Neural progenitor cell (in vitro differentiated cells): ENCODE results near the gene TK2. TPM values are rescaled to one million over a fixed set of nuclear protein-coding genes. Genes with fewer than 3 reads are reported as not detected.

Source experiments
- DNase-seq: peaks from one replicate; pipeline ENCODE4 v3.0.0-alpha.2; 2016; ENCODE audit warnings: low spot score
- H2AFZ ChIP-seq: fragments of 200-600 bp; sonication (generic); replicated peaks from 2 replicates; pipeline ENCODE4 v1.6.1; 2016; ENCODE audit warnings: antibody characterized with exemption
- H3F3A ChIP-seq: fragments of 200-600 bp; sonication (generic); 2 replicates; pipeline ENCODE4 v1.6.1; 2016; ENCODE audit warnings: antibody characterized with exemption, low read depth
- H3K27ac ChIP-seq: fragments of 200-600 bp; sonication (generic); 2 replicates; pipeline ENCODE4 v1.5.1; 2016; ENCODE audit warnings: mild to moderate bottlenecking
- H3K27me3 ChIP-seq: fragments of 200-600 bp; sonication (generic); 2 replicates; pipeline ENCODE4 v1.6.1; 2016; ENCODE audit warnings: mild to moderate bottlenecking, moderate library complexity
- H3K36me3 ChIP-seq: fragments of 200-600 bp; sonication (generic); 2 replicates; pipeline ENCODE4 v1.5.1; 2016
- H3K4me1 ChIP-seq: fragments of 200-600 bp; sonication (generic); 2 replicates; pipeline ENCODE4 v1.6.1; 2016; ENCODE audit warnings: mixed run types
- H3K4me2 ChIP-seq: fragments of 200-600 bp; sonication (generic); 2 replicates; pipeline ENCODE4 v1.6.1; 2016
- H3K4me3 ChIP-seq: fragments of 200-600 bp; sonication (generic); 2 replicates; pipeline ENCODE4 v1.5.1; 2016
- H3K79me2 ChIP-seq: fragments of 200-600 bp; sonication (generic); 2 replicates; pipeline ENCODE4 v1.6.1; 2016; ENCODE audit warnings: low read depth
- H3K9ac ChIP-seq: fragments of 200-600 bp; sonication (generic); 2 replicates; pipeline ENCODE4 v1.6.1; 2016
- H3K9me3 ChIP-seq: fragments of 200-600 bp; sonication (generic); 2 replicates; pipeline ENCODE4 v1.5.1; 2016; ENCODE audit warnings: low read depth
- H4K20me1 ChIP-seq: fragments of 200-600 bp; sonication (generic); 2 replicates; pipeline ENCODE4 v1.6.1; 2016; ENCODE audit warnings: low read depth
- H3K27ac Mint-ChIP-seq: 3 replicates; pipeline ENCODE4 v1.8.0; 2021; ENCODE audit warnings: mixed read lengths
- H3K27me3 Mint-ChIP-seq: 2 replicates; pipeline ENCODE4 v1.8.0; 2022; ENCODE audit warnings: low read depth, mild to moderate bottlenecking, inconsistent platforms, moderate library complexity, mixed read lengths; ENCODE audit not compliant: insufficient read depth
- H3K36me3 Mint-ChIP-seq: 3 replicates; pipeline ENCODE4 v1.8.0; 2021; ENCODE audit warnings: mixed read lengths
- H3K4me1 Mint-ChIP-seq: 3 replicates; pipeline ENCODE4 v1.8.0; 2021; ENCODE audit warnings: mixed read lengths
- H3K4me3 Mint-ChIP-seq: 3 replicates; pipeline ENCODE4 v1.8.0; 2021; ENCODE audit warnings: mild to moderate bottlenecking, moderate library complexity, mixed read lengths
- H3K9me3 Mint-ChIP-seq: 3 replicates; pipeline ENCODE4 v1.8.0; 2020; ENCODE audit warnings: mixed read lengths
- CTCF ChIP-seq: fragments of 200-600 bp; sonication (generic); IDR thresholded peaks from 2 replicates; pipeline ENCODE4 v1.5.1; 2017; ENCODE audit warnings: antibody characterized with exemption, mild to moderate bottlenecking
- EZH2 ChIP-seq: fragments of 200-600 bp; sonication (generic); IDR thresholded peaks from 2 replicates; pipeline ENCODE4 v1.6.1; 2017; ENCODE audit warnings: antibody characterized with exemption, mild to moderate bottlenecking, moderate library complexity
- EZH2phosphoT487 ChIP-seq: fragments of 200-600 bp; sonication (generic); IDR thresholded peaks from 2 replicates; pipeline ENCODE4 v1.6.1; 2017; ENCODE audit warnings: antibody characterized with exemption
- total RNA-seq: library from RNA; depleted of rRNA; stranded (reverse); fragments of >200 nt; gene quantifications from 2 replicates; pipeline ENCODE4 v1.2.3, GENCODE V29; 2015; ENCODE audit warnings: low replicate concordance

The TK2 gene
- total RNA-seq, 1 donor from 2014 or later, result 7.3 TPM

GRCh38 chr16:66495440-66495839 is 54.5 kb downstream of the TK2 start:
- Histone ChIP-seq H3K9me3 (no peaks in the 10 kb centered on the region), H3K4me2 (no peak overlapping the region), H3K27me3 (no peaks in the 10 kb centered on the region), H3K4me1 (no peaks in the 10 kb centered on the region), H3F3A (no peaks in the 10 kb centered on the region), H4K20me1 (no peaks in the 10 kb centered on the region), H3K4me3 (no peak overlapping the region), H3K36me3 (no peaks in the 10 kb centered on the region), H3K27ac (no peak overlapping the region), H2AFZ (no peak overlapping the region), H3K9ac (no peak overlapping the region), H3K79me2 (no peaks in the 10 kb centered on the region)
- no peak overlapping the region for H3K27ac Mint-ChIP-seq
- H3K9me3 Mint-ChIP-seq, result peaks cover 19% of the 10 kb centered on the region
- H3K36me3 Mint-ChIP-seq, result peaks cover 3% of the 10 kb centered on the region
- H3K27me3 Mint-ChIP-seq, result peaks cover 2% of the 10 kb centered on the region
- H3K4me1 Mint-ChIP-seq, result no peaks in the 10 kb centered on the region
- TF ChIP-seq EZH2 (no peak), EZH2phosphoT487 (no peak), CTCF (no peak)
- no peak for DNase-seq
- H3K4me3 Mint-ChIP-seq, result no peak overlapping the region

- Histone ChIP-seq H3K4me3 (no peak overlapping the region), H3K27ac (no peak overlapping the region), H4K20me1 (no peaks in the 10 kb centered on the region), H2AFZ (no peak overlapping the region), H3K9me3 (no peaks in the 10 kb centered on the region), H3K36me3 (no peaks in the 10 kb centered on the region), H3K4me1 (no peaks in the 10 kb centered on the region), H3K27me3 (no peaks in the 10 kb centered on the region), H3F3A (no peaks in the 10 kb centered on the region), H3K4me2 (no peak overlapping the region), H3K9ac (no peak overlapping the region), H3K79me2 (no peaks in the 10 kb centered on the region)
- H3K9me3 Mint-ChIP-seq, result peaks cover 19% of the 10 kb centered on the region
- peaks cover 2% of the 10 kb centered on the region for H3K27me3 Mint-ChIP-seq
- no peak for TF ChIP-seq EZH2
- no peak for TF ChIP-seq EZH2phosphoT487
- no peak for TF ChIP-seq CTCF
- H3K27ac Mint-ChIP-seq, result no peak overlapping the region
- no peak for DNase-seq
- H3K4me3 Mint-ChIP-seq, result no peak overlapping the region
- H3K4me1 Mint-ChIP-seq, result no peaks in the 10 kb centered on the region
- peaks cover 3% of the 10 kb centered on the region for H3K36me3 Mint-ChIP-seq
Observed at GRCh38 chr16:66494916-66495315, 55.0 kb downstream of the TK2 start.

DNA sequence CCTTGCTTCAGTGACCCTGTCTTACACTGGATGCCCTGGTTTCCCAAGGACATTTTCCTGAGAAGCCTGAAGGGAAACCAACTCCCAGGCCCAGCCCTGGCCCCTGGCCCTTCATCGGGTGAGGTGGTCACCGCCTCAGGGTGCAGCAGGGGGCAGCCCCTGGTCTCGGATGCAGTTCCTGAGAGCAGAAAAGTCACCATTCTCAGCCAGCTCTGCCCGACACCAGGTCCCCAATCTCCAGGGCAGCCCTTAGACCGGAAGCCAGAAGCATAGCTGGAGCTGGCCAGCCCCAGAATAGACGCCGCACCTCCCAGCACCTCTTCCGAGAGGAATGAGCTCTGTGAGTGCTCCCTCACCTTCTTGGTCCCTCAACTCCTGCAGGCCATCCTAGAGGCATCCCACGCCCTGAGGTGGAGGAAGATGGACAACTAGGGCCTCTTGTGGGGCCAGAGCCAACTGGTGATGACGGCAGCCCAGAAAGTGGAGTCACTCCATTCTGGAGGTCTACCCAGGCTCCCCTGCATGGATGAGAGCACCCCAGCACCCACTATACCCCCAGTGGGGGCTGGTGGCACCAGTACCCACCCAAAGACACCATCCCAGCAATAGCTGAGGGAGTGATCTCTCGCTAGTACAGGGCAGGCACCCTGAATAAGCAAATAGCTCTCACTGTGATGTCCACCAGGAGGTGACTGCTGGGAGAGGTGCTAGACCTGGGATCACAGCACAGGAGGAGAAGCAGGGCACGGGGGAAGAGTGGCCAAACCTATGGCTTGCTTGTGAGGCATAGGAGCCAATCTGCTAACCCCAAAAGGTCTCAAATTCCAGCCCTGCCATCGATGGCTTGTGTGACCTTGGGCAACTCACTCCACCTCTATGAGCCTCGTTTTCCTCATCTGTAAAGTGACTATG is 56.2 kb downstream of the TK2 start:
- Histone ChIP-seq H3K4me3 (no peak overlapping the region), H3K9me3 (no peaks in the 10 kb centered on the region), H3F3A (no peaks in the 10 kb centered on the region), H3K79me2 (no peaks in the 10 kb centered on the region), H2AFZ (no peak overlapping the region), H3K27me3 (no peaks in the 10 kb centered on the region), H4K20me1 (no peaks in the 10 kb centered on the region), H3K36me3 (no peaks in the 10 kb centered on the region), H3K27ac (no peak overlapping the region), H3K4me1 (no peaks in the 10 kb centered on the region), H3K4me2 (no peak overlapping the region), H3K9ac (no peak overlapping the region)
- H3K36me3 Mint-ChIP-seq, result peaks cover 1% of the 10 kb centered on the region
- TF ChIP-seq CTCF (no peak), EZH2phosphoT487 (no peak), EZH2 (no peak)
- H3K4me1 Mint-ChIP-seq, result no peaks in the 10 kb centered on the region
- DNase-seq, result no peak
- H3K27ac Mint-ChIP-seq, result no peak overlapping the region
- peaks cover 3% of the 10 kb centered on the region for H3K27me3 Mint-ChIP-seq
- no peak overlapping the region for H3K4me3 Mint-ChIP-seq
- H3K9me3 Mint-ChIP-seq, result peaks cover 19% of the 10 kb centered on the region
